Measurements from ENCODE around the gene ASTN2.
"Not testable (repeated sequence)": the region's sequence is repeated elsewhere in the genome, so short reads cannot be mapped to it uniquely, and the experiment has no call there.

ASTN2 gene

DNA sequence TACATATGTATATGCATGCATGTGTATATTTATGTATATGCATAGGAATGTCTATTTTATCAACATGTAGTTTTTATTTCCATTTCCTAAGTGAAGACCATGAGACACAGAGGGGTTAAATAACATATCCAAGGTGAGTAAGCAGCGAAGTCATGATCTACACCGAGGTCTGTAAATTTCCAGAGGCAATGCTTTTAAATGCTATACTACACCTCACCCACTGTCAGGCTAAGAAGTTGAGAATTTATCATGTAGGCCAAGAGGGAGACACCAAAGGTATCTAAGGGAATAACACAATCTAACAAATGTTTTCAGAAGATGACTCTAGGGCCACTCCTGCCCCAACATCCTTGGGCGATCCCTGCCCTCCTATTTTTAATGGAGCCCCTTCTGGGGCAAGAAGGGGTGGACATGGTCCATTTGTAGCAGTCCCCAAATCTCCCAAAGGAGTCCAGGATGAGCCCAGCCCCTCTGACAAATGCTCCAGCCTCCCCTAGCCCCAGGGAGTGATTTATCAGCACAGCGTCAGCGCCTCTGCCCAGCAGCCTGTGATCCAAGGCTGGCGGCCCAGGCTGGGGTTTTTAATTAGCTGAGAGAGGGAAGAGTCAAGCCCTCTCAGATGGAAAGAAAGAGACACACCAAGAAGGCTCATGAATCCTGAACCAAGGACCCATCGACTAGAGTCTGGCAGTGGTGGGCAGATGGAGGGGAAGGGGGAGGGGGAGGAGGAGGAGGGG lies 339.9 kb downstream of the ASTN2 start:
- DNase-seq (ENCODE audit: low read depth in 2 of 2) = no peak

DNA sequence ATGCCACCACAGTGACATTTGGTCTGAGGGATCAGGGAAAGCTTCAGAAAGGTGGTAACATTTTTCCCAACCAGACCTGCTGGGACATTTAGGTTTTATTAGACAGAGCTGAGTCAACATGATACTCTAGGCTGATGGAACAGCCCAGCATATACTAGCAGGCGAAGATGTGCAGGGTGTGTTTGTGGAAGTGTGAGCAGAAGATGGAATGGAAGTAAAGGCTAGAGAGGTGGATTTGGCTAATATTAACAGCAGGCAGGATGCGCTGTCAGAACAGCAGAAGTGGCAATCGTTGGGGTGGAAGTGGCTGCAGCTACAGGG lies 340.6 kb downstream of the ASTN2 start:
- no peak for DNase-seq (ENCODE audit: low read depth in 2 of 2)

DNA sequence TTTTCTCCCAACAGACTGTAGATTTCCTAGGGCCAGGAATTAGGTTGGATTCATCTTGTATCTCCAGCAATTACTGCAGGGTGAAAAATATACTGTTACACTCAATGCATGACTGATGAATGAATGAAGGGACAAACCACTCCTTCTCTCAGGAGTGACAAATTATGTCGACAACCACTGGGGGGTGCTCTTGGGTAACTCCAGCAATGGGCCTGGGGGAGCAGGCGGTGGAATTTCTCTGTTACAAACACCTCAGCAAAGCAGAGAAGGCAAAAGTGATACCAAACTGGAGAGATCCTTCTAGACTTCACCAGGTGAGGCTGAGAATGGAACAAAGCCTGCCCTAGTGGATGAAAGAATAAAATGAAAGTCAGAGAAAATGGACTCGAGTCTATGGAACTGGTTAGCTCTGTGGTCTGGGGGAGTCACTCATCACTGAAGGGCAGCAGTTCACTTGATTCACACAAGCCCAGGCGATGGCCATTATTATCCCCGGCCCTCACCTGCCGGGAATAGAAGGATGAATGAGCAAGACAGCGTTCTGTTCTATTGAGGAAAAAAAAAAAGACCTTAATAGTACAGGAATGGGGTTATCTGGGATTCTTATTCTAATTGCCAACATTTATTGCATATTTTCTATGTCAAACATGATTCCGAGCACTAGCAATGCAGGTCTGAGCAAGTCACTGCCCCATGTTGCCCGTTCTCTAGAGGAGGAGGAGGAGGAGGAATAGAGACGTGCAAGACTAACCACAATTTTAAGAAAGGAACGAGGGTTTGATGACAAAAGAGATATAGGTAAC lies 341.1 kb downstream of the ASTN2 start:
- DNase-seq (ENCODE audit: low read depth in 2 of 2) = no peak

DNA sequence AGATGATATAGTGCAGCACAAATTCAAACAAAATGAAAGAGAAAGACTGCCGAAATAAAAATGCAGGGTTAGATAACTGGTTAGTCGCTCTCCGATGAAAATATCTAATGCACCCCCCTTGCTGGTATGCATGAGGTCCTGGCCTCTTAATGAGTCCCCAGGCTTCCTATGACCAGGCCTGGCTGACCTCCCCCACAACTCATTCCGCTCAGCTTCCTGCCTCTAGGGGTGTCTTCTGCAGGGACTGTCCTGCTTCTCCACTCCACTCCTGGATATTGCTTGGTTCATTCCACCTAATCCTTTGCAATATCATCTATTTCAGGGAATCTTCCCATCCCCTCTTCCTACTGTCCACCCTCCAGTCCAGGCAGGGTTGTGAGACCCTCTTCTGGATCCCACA lies 341.8 kb downstream of the ASTN2 start:
- DNase-seq (ENCODE audit: low read depth in 2 of 2) = no peak

DNA sequence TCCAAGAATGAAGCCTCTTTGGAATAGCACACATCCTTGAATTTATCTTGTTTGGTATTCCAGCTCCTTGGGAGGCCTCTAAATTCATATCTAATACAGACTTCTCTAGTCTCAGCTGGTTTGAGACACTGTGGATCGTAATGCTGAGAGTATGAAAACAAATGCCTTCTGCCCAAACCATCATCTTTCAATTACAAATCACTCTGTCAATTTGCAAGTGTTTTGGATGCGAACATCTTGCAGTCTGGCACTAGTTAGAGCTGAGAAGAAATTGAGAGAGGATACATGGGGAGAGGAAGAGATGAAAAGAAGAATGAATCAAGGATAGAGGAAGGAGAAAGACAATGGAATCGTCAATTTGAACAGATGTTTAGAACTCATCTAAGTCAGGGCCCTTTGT lies 342.6 kb downstream of the ASTN2 start:
- DNase-seq (ENCODE audit: low read depth in 2 of 2) = no peak

DNA sequence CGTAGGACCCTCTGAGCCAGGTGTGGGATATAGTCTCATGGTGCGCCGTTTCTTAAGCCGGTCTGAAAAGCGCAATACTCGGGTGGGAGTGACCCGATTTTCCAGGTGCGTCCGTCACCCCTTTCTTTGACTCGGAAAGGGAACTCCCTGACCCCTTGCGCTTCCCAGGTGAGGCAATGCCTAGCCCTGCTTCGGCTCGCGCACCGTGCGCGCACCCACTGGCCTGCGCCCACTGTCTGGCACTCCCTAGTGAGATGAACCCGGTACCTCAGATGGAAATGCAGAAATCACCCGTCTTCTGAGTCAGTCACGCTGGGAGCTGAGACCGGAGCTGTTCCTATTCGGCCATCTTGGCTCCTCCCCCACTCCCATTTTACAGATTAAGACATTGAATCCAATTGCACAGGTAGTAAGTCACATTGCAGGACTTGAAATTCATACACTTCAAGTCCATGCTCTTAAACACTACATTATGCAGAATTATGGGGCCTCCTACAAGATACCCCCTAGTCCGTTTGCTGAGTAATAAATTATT lies 343.1 kb downstream of the ASTN2 start:
- DNase-seq (ENCODE audit: low read depth in 2 of 2) = not testable (repeated sequence)

DNA sequence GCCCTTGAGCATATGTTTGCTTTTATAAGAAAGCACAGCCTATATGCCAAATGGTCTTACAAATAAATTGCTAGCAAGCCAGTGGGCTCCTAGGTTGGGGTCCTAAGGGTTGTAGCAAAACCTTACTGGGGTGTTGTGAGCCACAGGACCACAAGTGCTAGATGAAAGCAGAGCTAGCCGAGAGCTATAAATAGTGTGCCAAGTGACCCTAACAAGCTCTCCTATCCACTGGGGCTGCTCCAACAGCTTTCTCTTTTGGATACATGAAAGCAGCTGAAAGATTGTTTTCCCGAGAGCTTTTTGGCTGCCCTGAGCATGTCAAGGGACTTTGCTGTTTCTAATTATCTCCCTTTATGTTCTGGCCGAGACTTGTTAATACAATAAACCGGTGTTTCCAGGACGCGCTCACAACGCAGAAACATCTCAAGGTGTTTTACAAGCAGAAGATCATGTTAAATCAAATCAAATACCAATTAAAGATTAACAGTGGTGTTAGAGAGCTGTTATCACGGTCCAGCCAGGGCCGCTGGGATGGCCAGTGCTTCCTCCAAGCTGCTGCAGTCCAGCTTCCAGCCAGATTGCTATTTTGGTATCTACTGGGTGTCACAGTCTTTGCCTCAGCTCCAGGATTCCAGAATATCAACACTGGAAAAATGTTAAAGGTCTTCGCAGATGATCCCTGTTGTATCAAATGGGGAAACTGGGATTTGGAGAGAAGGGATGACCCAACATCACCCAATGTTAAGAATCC lies 351.0 kb downstream of the ASTN2 start:
- DNase-seq (ENCODE audit: low read depth in 2 of 2) = no peak

DNA sequence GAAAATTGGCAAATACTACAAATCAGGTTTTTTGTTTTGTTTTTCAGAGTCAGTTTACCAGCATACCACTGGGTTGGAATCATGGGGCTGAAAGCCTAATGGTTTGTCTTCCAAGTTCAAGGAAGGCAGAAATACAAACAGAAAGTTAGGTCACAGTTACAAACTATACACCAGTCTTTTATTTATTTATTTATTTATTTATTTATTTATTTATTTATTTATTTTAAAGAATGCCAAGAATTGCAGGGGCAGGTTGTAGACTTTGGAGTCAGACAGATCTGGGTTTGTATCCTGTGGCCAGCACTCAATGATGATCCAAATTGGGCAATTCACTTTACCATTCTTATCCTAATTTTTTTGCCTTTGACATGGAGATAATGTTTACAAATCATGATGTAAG lies 353.9 kb downstream of the ASTN2 start:
- no peak for DNase-seq (ENCODE audit: low read depth in 2 of 2)

DNA sequence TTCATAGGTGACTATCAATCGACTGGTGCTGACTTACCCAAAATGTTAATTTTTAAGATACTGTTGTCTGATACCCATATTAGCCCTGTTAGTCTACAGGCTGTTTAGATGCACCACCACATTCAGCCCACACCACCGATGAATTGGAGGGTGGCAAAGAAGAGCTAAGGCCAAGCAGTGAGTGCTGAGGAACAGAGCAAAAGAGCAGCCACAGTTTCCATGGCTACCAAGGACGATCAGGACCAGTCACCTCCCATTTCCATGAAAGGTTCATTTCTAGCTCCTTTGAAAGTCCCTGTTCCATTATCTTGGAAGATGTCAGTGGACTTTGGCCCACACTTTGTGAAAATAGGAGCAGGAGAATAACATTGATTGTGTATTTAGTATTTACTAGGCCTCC lies 364.9 kb downstream of the ASTN2 start:
- DNase-seq (ENCODE audit: low read depth in 2 of 2) = no peak

DNA sequence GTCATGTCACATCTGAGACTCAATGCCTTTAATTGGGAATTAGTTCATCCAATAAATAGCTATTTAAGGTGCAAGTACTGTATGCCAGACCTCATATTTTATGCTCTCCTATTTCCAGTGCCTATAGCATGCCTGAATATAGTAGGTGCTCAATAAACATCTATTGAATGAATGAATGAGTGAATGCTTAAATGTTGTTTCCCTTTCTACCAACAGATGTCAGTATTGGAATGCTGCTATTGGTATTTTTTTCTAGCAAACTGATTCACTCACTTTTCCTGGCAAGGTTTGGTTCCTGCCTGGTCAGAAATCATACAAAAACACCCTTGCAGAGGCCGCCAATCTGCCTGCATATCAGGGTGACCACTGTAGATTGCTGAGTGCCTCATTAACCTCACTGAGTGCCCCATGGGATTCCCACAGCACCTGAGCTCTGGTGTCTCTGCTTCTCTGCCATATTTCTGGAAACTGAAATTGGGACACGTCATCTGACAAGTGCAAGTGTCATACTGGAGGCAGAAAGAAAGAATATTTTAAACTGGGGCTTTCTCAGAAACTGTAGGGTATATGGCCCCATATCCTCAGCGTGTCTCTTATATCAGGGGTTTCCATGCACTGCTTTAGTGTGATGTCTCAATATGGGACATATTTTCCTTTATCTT lies 368.1 kb downstream of the ASTN2 start:
- DNase-seq (ENCODE audit: low read depth in 2 of 2) = no peak

DNA sequence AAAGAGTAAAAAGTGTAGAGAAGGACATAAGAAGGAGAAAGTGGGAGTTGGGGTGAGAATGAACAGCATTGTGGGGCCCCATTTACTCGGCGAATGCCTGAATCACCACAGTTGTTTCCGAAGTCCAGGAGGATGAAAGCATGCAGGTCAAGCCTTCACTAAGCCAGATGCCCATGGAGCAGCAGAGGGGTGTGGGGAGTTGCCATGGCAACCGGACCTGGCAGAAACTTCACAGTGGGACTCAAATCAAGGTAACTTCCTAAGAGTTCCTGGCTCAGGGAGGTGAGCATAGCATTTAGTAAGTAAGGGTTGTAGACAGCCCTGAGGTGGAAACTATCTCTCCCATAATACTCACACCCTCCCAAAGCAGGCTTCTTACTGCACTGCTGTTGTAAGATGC lies 370.6 kb downstream of the ASTN2 start:
- no peak for DNase-seq (ENCODE audit: low read depth in 2 of 2)

DNA sequence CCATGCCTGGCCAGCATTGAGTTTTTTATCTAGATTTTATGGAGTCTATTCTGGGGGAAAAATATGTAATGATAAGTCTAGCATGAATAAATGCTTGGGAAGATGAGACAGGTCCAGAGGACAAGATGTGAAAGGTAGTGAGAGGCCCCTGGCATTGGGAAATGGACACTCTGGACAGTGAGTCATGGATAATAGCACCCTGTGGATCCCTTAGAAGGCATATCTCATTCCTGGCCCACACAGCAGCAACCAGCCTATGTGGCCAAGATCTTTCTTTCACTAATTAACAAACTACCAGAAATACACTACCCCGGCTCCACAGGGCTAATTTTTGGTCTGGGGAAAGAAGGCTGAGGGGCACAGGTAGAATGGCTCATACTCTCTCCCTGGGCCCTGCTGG lies 371.7 kb downstream of the ASTN2 start:
- DNase-seq (ENCODE audit: low read depth in 2 of 2) = no peak

DNA sequence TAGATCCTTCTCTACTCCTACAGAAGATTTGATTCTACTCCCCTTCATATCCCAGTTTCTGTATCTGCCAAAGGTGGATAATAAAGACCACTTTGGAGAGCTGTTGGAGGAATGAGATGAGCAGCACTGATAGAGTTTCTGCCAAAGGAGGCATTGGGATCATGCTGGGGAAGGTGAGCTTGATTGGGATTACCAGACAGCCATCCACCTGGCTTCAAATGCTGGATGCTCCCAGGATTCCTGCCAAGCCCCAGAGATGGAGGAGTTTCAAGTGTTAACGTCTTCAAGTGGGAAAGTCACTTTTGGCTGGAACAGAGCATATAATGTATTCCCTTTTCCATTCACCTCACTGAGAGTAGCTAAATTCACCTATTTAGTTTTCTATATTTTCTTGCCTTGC lies 379.3 kb downstream of the ASTN2 start:
- DNase-seq (ENCODE audit: low read depth in 2 of 2) = no peak

DNA sequence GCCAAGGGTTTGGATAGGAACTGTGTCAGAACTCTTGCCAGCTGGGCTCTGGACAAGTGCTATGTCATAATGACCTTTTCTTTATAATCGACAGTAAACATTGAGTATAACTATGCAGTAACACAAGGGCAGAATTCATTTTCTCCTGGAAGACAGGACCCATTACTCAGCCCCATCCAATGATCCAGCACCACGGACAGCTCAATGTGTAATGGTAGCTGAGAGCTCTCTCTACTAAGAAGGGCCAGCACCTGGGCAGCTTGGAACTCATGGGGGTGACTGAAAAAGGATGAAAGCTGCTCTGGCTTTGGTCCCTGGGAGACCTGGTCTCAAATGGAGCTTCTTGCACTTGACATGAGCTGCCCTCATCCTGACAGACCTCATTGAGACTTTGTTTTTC lies 380.0 kb downstream of the ASTN2 start:
- no peak for DNase-seq (ENCODE audit: low read depth in 2 of 2)

DNA sequence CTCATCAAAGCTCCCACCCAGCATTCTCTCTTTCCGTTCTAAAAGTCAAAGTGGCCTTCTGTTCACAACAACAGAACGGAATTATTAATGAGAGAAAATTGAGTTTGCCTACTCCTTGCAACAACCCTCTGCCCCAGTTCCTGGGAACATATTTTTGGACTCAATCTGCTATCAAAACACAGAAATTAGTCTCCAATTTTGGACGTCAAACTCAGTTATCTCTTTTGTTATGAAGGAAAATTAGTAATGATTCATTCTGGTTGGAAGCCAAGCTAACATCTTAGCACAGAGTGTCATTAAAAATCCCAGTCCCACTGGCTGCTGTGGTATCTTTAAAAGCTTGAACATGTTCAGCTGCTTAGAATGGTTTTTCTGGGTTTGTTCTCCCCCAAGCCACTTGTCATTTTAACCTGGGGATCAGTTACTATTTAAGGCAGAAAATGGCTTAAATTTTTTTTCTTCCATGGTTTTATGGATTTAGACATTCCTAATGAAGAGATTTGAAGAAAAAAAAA lies 384.5 kb downstream of the ASTN2 start:
- no peak for DNase-seq (ENCODE audit: low read depth in 2 of 2)

DNA sequence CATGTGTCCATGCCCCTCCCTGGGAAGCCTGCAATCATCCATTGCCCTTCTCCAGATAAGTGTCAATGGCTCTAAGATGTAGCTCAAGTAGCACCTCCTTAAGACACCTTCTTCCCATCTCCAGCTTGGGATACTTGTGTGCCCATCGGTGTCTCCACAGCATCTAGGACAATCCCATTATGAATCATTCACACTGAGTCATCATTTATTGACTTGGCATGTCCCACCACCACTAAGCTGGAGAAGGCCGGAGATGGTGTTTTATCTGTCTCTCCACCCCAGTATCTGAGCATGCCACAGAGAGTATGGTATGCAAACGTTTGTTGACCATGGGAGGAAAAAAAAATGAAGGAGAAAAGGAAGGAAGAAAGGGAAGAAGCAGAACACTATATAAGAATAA lies 385.5 kb downstream of the ASTN2 start:
- no peak for DNase-seq (ENCODE audit: low read depth in 2 of 2)

DNA sequence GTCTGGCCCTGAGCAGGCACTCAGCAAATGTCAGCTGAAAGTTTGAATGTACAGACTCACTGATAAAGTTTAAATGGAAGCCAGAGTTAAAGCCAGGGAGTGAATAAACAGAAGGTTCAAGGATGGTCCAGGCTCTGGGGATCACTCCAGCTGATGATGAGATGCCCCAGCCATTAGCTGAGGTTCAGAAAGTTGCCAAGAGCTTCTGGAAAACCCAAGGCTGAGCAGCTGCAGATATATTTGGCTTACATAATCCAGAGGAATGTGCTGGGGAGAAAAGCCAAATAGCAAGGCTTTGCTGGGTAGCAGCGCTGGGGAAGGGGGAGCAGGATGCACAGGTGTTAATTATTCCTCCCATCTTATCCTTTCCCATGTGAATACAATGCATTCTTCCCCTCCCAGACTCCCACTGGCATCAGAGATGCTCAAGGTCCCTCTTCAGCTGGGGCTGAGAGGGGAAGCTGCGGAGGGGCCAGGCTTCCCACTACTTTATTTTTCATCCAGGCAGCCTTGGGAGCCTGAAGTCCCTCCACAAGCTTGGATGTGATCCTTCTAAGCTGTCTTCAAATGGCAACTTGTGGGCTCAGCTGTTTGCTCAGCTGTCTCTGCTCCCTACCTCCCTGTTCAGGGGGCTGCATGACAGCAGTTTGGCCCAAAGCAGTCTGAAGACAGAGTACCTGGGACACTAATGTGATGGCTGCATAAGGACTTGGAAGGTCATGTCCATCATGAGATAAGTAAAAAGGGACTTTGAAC lies 386.6 kb downstream of the ASTN2 start:
- no peak for DNase-seq (ENCODE audit: low read depth in 2 of 2)

DNA sequence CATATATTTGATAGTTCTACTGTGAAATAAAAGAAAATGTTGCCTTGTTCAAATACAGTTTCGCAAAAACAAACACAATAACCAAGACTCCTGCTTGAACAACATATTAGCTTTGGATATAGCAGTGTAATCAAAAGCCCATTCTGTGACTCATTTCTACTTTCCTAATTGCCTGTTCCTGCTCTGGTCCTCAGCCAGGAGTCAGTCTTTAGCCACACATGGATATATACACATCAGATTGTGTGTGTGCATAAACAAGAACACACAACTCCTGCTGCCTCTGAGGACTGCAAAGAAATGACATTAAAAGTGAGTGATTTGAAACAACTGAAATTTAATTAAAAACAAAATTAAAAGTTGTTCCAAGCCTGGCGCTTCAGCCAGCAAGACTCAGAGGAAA lies 393.0 kb downstream of the ASTN2 start:
- DNase-seq (ENCODE audit: low read depth in 2 of 2) = no peak

DNA sequence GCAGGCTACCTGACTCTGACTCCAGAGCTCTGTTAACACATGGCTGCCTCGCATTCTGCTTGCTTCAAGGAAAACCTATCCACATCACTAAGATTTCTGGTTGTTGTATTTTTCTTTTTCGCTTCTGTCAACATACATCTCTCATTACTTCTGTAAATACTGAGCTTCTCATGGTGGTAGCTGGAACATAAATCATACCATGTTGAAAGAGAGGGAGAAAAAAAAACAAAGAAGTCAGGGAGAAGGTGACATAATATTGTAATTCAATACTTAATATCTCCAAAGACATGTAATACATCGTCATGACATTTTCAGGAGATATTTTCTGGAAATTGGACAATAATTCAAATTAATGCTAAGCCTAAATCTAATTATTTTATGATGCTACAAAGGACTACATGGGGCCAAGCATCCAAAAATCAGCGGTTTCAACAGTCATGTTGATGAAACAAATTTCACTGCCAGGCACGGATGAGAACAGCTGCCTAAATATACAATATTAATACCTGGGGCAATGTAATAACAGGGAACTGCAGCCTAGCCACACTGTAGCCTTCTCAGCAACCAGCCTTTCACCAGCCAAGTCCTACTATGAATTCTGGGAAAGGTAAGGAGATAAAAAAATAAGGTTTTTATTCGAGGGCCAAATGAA lies 395.8 kb downstream of the ASTN2 start:
- DNase-seq (ENCODE audit: low read depth in 2 of 2) = no peak

DNA sequence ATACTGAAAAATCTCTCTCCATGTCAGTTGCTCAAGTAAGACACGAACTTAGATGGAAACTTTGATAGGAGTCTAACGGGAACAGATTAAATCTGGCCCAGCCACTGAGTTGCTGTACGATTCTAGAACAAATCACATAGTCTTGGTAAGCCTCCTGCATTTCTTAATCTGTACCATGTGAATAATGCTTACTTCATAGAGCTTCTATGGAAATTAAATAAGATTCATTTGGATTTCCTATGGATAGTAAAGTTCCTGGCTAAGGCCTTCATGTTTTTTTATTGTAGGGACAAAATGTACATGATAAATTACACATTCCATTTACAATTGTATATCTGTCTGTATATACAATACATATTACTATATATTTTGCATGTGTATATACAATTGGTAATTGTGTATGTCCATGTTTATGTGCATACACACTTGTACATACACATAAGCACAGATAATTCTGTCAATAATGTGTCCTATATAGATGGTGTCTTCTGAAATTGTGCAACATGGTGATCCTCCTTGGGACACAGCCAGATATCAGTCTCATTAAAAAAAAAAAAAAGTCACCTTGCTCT lies 397.4 kb downstream of the ASTN2 start:
- no peak for DNase-seq (ENCODE audit: low read depth in 2 of 2)
